HEK293 (cell line): ENCODE data around the gene NEK7.

Experiments used
- CTCF ChIA-PET: fragments of 350-600 bp; formaldehyde crosslinking; extraction: SDS; loops from one replicate; lab custom pipeline; 2021; ENCODE audit warnings: antibody characterized with exemption; lab: Yijun Ruan, JAX
- POLR2A ChIA-PET: fragments of 300-600 bp; formaldehyde crosslinking; extraction: SDS; loops from one replicate; lab custom pipeline; 2020; ENCODE audit warnings: antibody characterized with exemption, inconsistent platforms; lab: Yijun Ruan, JAX
- H3K27ac ChIP-seq: fragments of 200-500 bp; sonication (Bioruptor generic); 2 replicates; pipeline ENCODE4 v1.5.1; 2014; ENCODE audit warnings: low read depth, low read length, control low read depth, inconsistent platforms; ENCODE audit errors: extremely low read depth
- H3K36me3 ChIP-seq, 2 experiments: fragments of 200-500 bp in 1 of 2; sonication (Bioruptor generic) in 1 of 2; 1 replicate in 1 of 2; 2 replicates in 1 of 2; pipeline ENCODE4 v1.5.1; 2014 to 2017; ENCODE audit warnings: inconsistent platforms in 2 of 2, low read length in 2 of 2; ENCODE audit not compliant: control insufficient read depth in 2 of 2, insufficient read depth in 1 of 2
- H3K4me1 ChIP-seq: fragments of 200-500 bp; sonication (Bioruptor generic); 2 replicates; pipeline ENCODE4 v1.5.1; 2014; ENCODE audit warnings: mild to moderate bottlenecking, low read length, inconsistent platforms; ENCODE audit not compliant: control insufficient read depth, insufficient read depth
- H3K4me3 ChIP-seq: 2 replicates; pipeline ENCODE4 v1.5.1; 2011; ENCODE audit warnings: low read depth, mild to moderate bottlenecking, control low read depth, low read length, moderate library complexity
- H3K9me3 ChIP-seq: fragments of 200-500 bp; sonication (Bioruptor generic); 2 replicates; pipeline ENCODE4 v1.5.1; 2014; ENCODE audit warnings: low read depth, low read length, inconsistent platforms; ENCODE audit not compliant: control insufficient read depth, insufficient read depth
- FEZF1 ChIP-seq: fragments of 450-650 bp; formaldehyde crosslinking; IDR thresholded peaks from 2 replicates; pipeline ENCODE4 v1.5.1; 2016; ENCODE audit warnings: missing biosample characterization, missing genetic modification characterization
- HOXA7 ChIP-seq: sonication (generic); formaldehyde crosslinking; IDR thresholded peaks from 2 replicates; pipeline ENCODE4 v1.8.1; 2022; ENCODE audit warnings: missing genetic modification reagents, borderline replicate concordance
- KLF1 ChIP-seq: fragments of 450-650 bp; formaldehyde crosslinking; IDR thresholded peaks from 2 replicates; pipeline ENCODE4 v1.5.1; 2016; ENCODE audit warnings: missing biosample characterization, missing genetic modification characterization
- OVOL3 ChIP-seq: fragments of 450-650 bp; formaldehyde crosslinking; IDR thresholded peaks from 2 replicates; pipeline ENCODE4 v1.5.1; 2016; ENCODE audit warnings: missing biosample characterization, missing genetic modification characterization
- REPIN1 ChIP-seq: fragments of 450-650 bp; formaldehyde crosslinking; IDR thresholded peaks from 2 replicates; pipeline ENCODE4 v1.5.1; 2017; ENCODE audit warnings: missing biosample characterization, missing genetic modification characterization, low read depth
- SETDB1 ChIP-seq: IDR thresholded peaks from one replicate; pipeline ENCODE4 v1.6.1; 2017; ENCODE audit warnings: mild to moderate bottlenecking, low read length, moderate library complexity, mixed read lengths; ENCODE audit not compliant: insufficient read length
- YY1 ChIP-seq: fragments of 450-650 bp; formaldehyde crosslinking; IDR thresholded peaks from 2 replicates; pipeline ENCODE4 v1.5.1; 2018; ENCODE audit warnings: missing biosample characterization, missing genetic modification characterization
- ZBTB21 ChIP-seq: fragments of 450-650 bp; formaldehyde crosslinking; IDR thresholded peaks from 2 replicates; pipeline ENCODE4 v1.5.1; 2017; ENCODE audit warnings: missing biosample characterization, missing genetic modification characterization
- ZBTB8A ChIP-seq: fragments of 450-650 bp; formaldehyde crosslinking; IDR thresholded peaks from 2 replicates; pipeline ENCODE4 v1.5.1; 2016; ENCODE audit warnings: missing biosample characterization, missing genetic modification characterization
- ZNF146 ChIP-seq: fragments of 450-650 bp; formaldehyde crosslinking; IDR thresholded peaks from 2 replicates; pipeline ENCODE4 v1.5.1; 2016; ENCODE audit warnings: missing biosample characterization, missing genetic modification characterization
- ZNF184 ChIP-seq: fragments of 450-650 bp; IDR thresholded peaks from 2 replicates; pipeline ENCODE4 v1.5.1; 2018; ENCODE audit warnings: missing biosample characterization, mild to moderate bottlenecking, missing genetic modification characterization
- ZNF324 ChIP-seq: fragments of 450-650 bp; formaldehyde crosslinking; IDR thresholded peaks from 2 replicates; pipeline ENCODE4 v1.5.1; 2016; ENCODE audit warnings: missing biosample characterization, missing genetic modification characterization
- ZNF362 ChIP-seq: fragments of 450-650 bp; formaldehyde crosslinking; IDR thresholded peaks from 2 replicates; pipeline ENCODE4 v1.5.1; 2016; ENCODE audit warnings: missing biosample characterization, missing genetic modification characterization
- ZNF366 ChIP-seq: fragments of 450-650 bp; formaldehyde crosslinking; conservative IDR thresholded peaks from 2 replicates; pipeline ENCODE4 v1.5.1; 2016; ENCODE audit warnings: missing biosample characterization, missing genetic modification characterization
- ZNF404 ChIP-seq: fragments of 450-650 bp; formaldehyde crosslinking; IDR thresholded peaks from 2 replicates; pipeline ENCODE4 v1.5.1; 2017; ENCODE audit warnings: missing biosample characterization, missing genetic modification characterization
- ZNF521 ChIP-seq: fragments of 450-650 bp; formaldehyde crosslinking; IDR thresholded peaks from 2 replicates; pipeline ENCODE4 v1.5.1; 2017; ENCODE audit warnings: missing biosample characterization, mild to moderate bottlenecking, missing genetic modification characterization
- ZNF548 ChIP-seq: fragments of 450-650 bp; formaldehyde crosslinking; IDR thresholded peaks from 2 replicates; pipeline ENCODE4 v1.5.1; 2016; ENCODE audit warnings: missing biosample characterization, missing genetic modification characterization
- ZNF560 ChIP-seq: fragments of 450-650 bp; formaldehyde crosslinking; IDR thresholded peaks from 2 replicates; pipeline ENCODE4 v1.5.1; 2017; ENCODE audit warnings: missing biosample characterization, missing genetic modification characterization, borderline replicate concordance
- ZNF658 ChIP-seq: fragments of 450-650 bp; formaldehyde crosslinking; IDR thresholded peaks from 2 replicates; pipeline ENCODE4; 2016; ENCODE audit warnings: missing biosample characterization, missing genetic modification characterization
- ZNF670 ChIP-seq: fragments of 450-650 bp; formaldehyde crosslinking; IDR thresholded peaks from 2 replicates; pipeline ENCODE4 v1.5.1; 2016; ENCODE audit warnings: missing biosample characterization, missing genetic modification characterization, low read depth
- ZNF776 ChIP-seq: fragments of 450-650 bp; formaldehyde crosslinking; IDR thresholded peaks from 2 replicates; pipeline ENCODE4 v1.5.0; 2017; ENCODE audit warnings: missing biosample characterization, missing genetic modification characterization, borderline replicate concordance

Gene NEK7

DNA sequence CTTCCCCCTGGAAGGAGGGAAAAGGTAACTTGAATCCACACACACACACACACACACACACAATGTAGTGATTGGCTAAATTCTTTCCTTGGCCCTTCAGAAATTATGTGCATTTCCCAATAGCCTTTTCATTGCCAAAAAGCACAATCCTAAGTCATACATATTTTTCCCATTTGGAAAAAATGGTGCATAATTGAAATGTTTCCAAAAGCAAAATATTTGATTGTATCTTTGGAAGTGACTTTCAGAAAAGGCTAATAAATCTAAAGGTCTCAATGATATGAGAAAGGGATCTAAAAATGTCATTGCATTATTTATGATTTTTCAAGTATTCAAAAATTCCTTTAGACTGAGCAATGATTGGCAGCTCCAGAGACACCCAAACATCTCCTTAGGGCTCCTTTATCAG lies 43.5 kb upstream of the NEK7 start:
- POLR2A ChIA-PET: no interaction called here
- Histone ChIP-seq H3K9me3 (no peaks in the 10 kb centered on the region), H3K36me3 (no peaks in the 10 kb centered on the region), H3K4me3 (no peak overlapping the region), H3K4me1 (no peaks in the 10 kb centered on the region), H3K27ac (no peak overlapping the region)
- CTCF ChIA-PET: no interaction called here
- TF ChIP-seq ZNF658 (tag by site-specific recombination): no peak
- TF ChIP-seq SETDB1: no peak
- no peak for TF ChIP-seq ZNF324 (tag by site-specific recombination)
- no peak for TF ChIP-seq ZNF366 (tag by site-specific recombination)
- TF ChIP-seq ZNF776 (tag by site-specific recombination): no peak
- TF ChIP-seq ZNF560 (tag by site-specific recombination): no peak
- TF ChIP-seq ZNF548 (tag by site-specific recombination): no peak
- TF ChIP-seq KLF1: no peak
- no peak for TF ChIP-seq REPIN1 (tag by site-specific recombination)
- TF ChIP-seq ZNF670: no peak
- no peak for TF ChIP-seq ZNF404
- no peak for TF ChIP-seq ZNF362 (tag by site-specific recombination)
- TF ChIP-seq ZNF146 (tag by site-specific recombination): no peak
- TF ChIP-seq YY1 (tag by site-specific recombination): no peak

GRCh38 chr1:198116069-198116468 lies 40.7 kb upstream of the NEK7 start:
- Histone ChIP-seq H3K4me3 (no peak overlapping the region), H3K36me3 (no peaks in the 10 kb centered on the region)
- no peak for TF ChIP-seq ZNF521 (tag by site-specific recombination)
- TF ChIP-seq FEZF1 (tag by site-specific recombination): peak; percentile 21; the same call in 1 of the 2 replicates
- TF ChIP-seq, all 188 proteins: peak for 1
- POLR2A ChIA-PET: no interaction called here
- H3K9me3 ChIP-seq: no peaks in the 10 kb centered on the region
- CTCF ChIA-PET: interaction anchor here (0.6 kb wide), 1 partner anchor 171 kb away, joined by 3 read pairs; no protein-coding TSS in a partner anchor
- H3K4me1 ChIP-seq: no peaks in the 10 kb centered on the region
- H3K27ac ChIP-seq: no peak overlapping the region

DNA sequence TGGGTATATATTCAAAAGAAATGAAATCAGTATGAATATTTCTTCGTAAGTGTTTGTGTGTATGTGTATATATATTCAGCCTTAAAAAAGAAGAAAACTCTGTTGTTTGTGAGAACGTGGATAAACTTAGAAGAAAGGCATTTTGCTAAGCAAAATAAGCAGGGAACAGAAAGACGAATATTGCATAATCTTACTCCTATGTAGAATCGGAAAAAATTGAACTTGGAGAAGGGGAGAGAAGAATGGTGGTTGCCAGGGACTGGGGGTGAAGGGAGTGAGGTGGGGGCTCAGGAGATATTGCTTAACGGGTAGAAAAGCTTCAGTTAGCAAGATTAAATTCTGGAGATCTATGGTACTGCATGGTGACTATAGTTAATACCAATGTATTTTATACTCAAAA lies 40.3 kb upstream of the NEK7 start:
- ChIA-PET CTCF (interaction anchor here (0.6 to 1.1 kb wide), 2 partner anchors 11 to 172 kb away, joined by 3 read pairs; no protein-coding TSS in a partner anchor), POLR2A (no interaction called here)
- TF ChIP-seq OVOL3 (tag by site-specific recombination): no peak
- no peak for TF ChIP-seq ZBTB21 (tag by site-specific recombination)
- no peak for TF ChIP-seq ZNF776 (tag by site-specific recombination)
- no peak for TF ChIP-seq HOXA7
- no peak for TF ChIP-seq ZNF184 (tag by site-specific recombination)
- TF ChIP-seq REPIN1 (tag by site-specific recombination): no peak
- TF ChIP-seq ZNF658 (tag by site-specific recombination): no peak
- no peak for TF ChIP-seq ZBTB8A
- Histone ChIP-seq H3K27ac (no peak overlapping the region), H3K4me1 (no peaks in the 10 kb centered on the region), H3K9me3 (no peaks in the 10 kb centered on the region), H3K36me3 (no peaks in the 10 kb centered on the region), H3K4me3 (no peak overlapping the region)
